ENCODE measurements around the gene DMAC2L. TPM values are rescaled to one million over a fixed set of nuclear protein-coding genes. Genes with fewer than 3 reads are reported as not detected.
A peak's percentile ranks its signal among the peaks of the same experiment; 100 is the strongest.

DMAC2L gene
- polyA plus RNA-seq, 1 of the 3 experiments (the other 2 are of a cell fraction), result 20.3 TPM

- Histone ChIP-seq H3K9me3 (no peaks in the 10 kb centered on the region), H3K79me2 (ENCODE audit: insufficient read depth) (peaks cover 47% of the 10 kb centered on the region), H3K27ac (ENCODE audit: low read depth in 2 of 2, low read length in 1 of 2) (peak overlapping the region in 1 of 2 experiments; percentile 18; a peak in 1 of 4 replicates), H3K27me3 (ENCODE audit: insufficient read depth) (no peaks in the 10 kb centered on the region), H3K36me3 (replicated peaks in 1 of 2; ENCODE audit: control insufficient read depth in 1 of 2, insufficient read depth in 2 of 2, low read length in 1 of 2) (peaks cover 4 to 13% of the 10 kb centered on the region in 2 experiments), H2AFZ (ENCODE audit: low read depth) (no peak overlapping the region), H3K4me2 (no peak overlapping the region), H4K20me1 (ENCODE audit: insufficient read depth) (no peaks in the 10 kb centered on the region), H3K9me2 (no peaks in the 10 kb centered on the region), H3F3A (replicated peaks; ENCODE audit: insufficient read depth) (peaks cover 10% of the 10 kb centered on the region), H3K4me1 (ENCODE audit: control insufficient read depth in 1 of 2, insufficient read depth in 2 of 2, low read depth in 1 of 2, low read length in 1 of 2) (peaks cover 0 to 4% of the 10 kb centered on the region in 2 experiments; a peak in 3 of 4 replicates), H3K9ac (no peak overlapping the region), H3K4me3 (ENCODE audit: low read depth in 2 of 2, low read length in 1 of 2) (no peak overlapping the region)
- 94% methylated on average over 1 of the region's 1 CpG for WGBS (ENCODE audit: low lambda C conversion rate)
- ChIA-PET POLR2A (no interaction called here), CTCF (interaction anchor here (0.8 to 7.8 kb wide), 5 partner anchors 13 to 216 kb away, joined by 3 to 140 read pairs (median 56); partner anchors contain the start of gene MAP4K5)
- no peak for DNase-seq
- TF ChIP-seq FOXJ3 (CRISPR knock-in tag; IDR thresholded peaks at IDR 0.05), result no peak
- no peak for TF ChIP-seq TAF1 (IDR thresholded peaks at IDR 0.05; ENCODE audit: borderline replicate concordance, low read depth, low read length)
- no peak for TF ChIP-seq JUND (IDR thresholded peaks at IDR 0.05)
- no peak for TF ChIP-seq CHD2 (IDR thresholded peaks at IDR 0.05; ENCODE audit: low read length, partially characterized antibody)
- no peak for TF ChIP-seq RCOR1 (IDR thresholded peaks at IDR 0.05; ENCODE audit: low read length)
- TF ChIP-seq MEF2A (IDR thresholded peaks at IDR 0.05; ENCODE audit: borderline replicate concordance, low read depth), result no peak
- no peak for TF ChIP-seq RXRA (IDR thresholded peaks at IDR 0.05; ENCODE audit: borderline replicate concordance, low read depth)
- TF ChIP-seq, protein P1, sequence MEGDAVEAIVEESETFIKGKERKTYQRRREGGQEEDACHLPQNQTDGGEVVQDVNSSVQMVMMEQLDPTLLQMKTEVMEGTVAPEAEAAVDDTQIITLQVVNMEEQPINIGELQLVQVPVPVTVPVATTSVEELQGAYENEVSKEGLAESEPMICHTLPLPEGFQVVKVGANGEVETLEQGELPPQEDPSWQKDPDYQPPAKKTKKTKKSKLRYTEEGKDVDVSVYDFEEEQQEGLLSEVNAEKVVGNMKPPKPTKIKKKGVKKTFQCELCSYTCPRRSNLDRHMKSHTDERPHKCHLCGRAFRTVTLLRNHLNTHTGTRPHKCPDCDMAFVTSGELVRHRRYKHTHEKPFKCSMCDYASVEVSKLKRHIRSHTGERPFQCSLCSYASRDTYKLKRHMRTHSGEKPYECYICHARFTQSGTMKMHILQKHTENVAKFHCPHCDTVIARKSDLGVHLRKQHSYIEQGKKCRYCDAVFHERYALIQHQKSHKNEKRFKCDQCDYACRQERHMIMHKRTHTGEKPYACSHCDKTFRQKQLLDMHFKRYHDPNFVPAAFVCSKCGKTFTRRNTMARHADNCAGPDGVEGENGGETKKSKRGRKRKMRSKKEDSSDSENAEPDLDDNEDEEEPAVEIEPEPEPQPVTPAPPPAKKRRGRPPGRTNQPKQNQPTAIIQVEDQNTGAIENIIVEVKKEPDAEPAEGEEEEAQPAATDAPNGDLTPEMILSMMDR (IDR thresholded peaks at IDR 0.05), result no peak
- TF ChIP-seq MXI1 (IDR thresholded peaks at IDR 0.05; ENCODE audit: low read depth, low read length), result no peak
These were observed 7.2 kb downstream of the DMAC2L start for GRCh38 chr14:50319293-50319692.

DNA sequence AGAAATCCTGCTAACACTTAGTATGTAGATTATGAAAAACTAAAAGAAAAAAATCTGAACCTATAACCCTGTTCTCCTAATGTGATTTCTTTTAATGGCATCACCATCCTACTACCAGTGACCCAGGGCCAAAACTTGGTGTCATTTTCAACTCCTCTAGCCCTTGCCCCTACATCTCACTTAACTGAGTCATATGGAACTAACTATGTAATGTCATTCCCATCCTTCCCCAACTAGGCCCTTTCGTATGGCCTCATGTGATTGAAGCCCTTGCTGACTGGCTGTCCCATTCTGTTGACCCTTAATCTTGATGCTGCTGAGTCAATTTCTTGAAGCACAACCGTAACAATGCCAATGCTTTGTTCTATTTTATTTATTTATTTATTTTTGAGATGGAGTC, 7.6 kb downstream of the DMAC2L start:
- Histone ChIP-seq H3K9me3 (no peaks in the 10 kb centered on the region), H3K9ac (no peak overlapping the region), H3K27me3 (ENCODE audit: insufficient read depth) (no peaks in the 10 kb centered on the region), H4K20me1 (ENCODE audit: insufficient read depth) (no peaks in the 10 kb centered on the region), H3K27ac (ENCODE audit: low read depth in 2 of 2, low read length in 1 of 2) (peak overlapping the region in 1 of 2 experiments; percentile 18; a peak in 1 of 4 replicates), H3F3A (replicated peaks; ENCODE audit: insufficient read depth) (peaks cover 10% of the 10 kb centered on the region), H2AFZ (ENCODE audit: low read depth) (no peak overlapping the region), H3K79me2 (ENCODE audit: insufficient read depth) (peaks cover 43% of the 10 kb centered on the region), H3K4me2 (no peak overlapping the region), H3K4me3 (ENCODE audit: low read depth in 2 of 2, low read length in 1 of 2) (no peak overlapping the region), H3K36me3 (replicated peaks in 1 of 2; ENCODE audit: control insufficient read depth in 1 of 2, insufficient read depth in 2 of 2, low read length in 1 of 2) (peaks cover 5 to 12% of the 10 kb centered on the region in 2 experiments), H3K9me2 (no peaks in the 10 kb centered on the region), H3K4me1 (ENCODE audit: control insufficient read depth in 1 of 2, insufficient read depth in 2 of 2, low read depth in 1 of 2, low read length in 1 of 2) (peaks cover 0 to 4% of the 10 kb centered on the region in 2 experiments; a peak in 3 of 4 replicates)
- WGBS (ENCODE audit: low lambda C conversion rate), result 93% methylated on average over 2 of the region's 2 CpGs
- ChIA-PET POLR2A (no interaction called here), CTCF (interaction anchor here (0.8 to 7.8 kb wide), 9 partner anchors 12 to 454 kb away, joined by 3 to 140 read pairs (median 11); partner anchors contain the start of gene MAP4K5)
- TF ChIP-seq TCF12 (IDR thresholded peaks at IDR 0.05), result no peak
- DNase-seq, result no peak

All from SK-N-SH (cell line).